ENCODE measurements around the gene FKBP1B.

The FKBP1B gene

GRCh38 chr2:24110660-24111303 is 61.2 kb downstream of the FKBP1B start:
- no peak for DNase-seq
- Histone ChIP-seq H3K36me3 (replicated peaks; ENCODE audit: insufficient read depth, low read length) (no peaks in the 10 kb centered on the region), H2AFZ (ENCODE audit: low read length) (no peak overlapping the region), H3K79me2 (ENCODE audit: low read length) (no peaks in the 10 kb centered on the region), H3K9me3 (replicated peaks; ENCODE audit: insufficient read depth, low read length) (no peaks in the 10 kb centered on the region), H3K27me3 (replicated peaks; ENCODE audit: insufficient read depth, low read length) (no peaks in the 10 kb centered on the region), H4K20me1 (ENCODE audit: insufficient read depth, low read length) (no peaks in the 10 kb centered on the region), H3K4me3 (ENCODE audit: low read length) (no peak overlapping the region), H3F3A (ENCODE audit: insufficient read depth, low read length) (no peaks in the 10 kb centered on the region), H3K4me1 (ENCODE audit: low read length) (no peaks in the 10 kb centered on the region), H3K27ac (ENCODE audit: low read length) (no peak overlapping the region), H3K9me2 (replicated peaks; ENCODE audit: insufficient read depth, low read length) (no peaks in the 10 kb centered on the region), H3K4me2 (ENCODE audit: low read depth, low read length) (no peak overlapping the region), H3K9ac (ENCODE audit: low read length) (no peak overlapping the region)
- TF ChIP-seq, protein P1, sequence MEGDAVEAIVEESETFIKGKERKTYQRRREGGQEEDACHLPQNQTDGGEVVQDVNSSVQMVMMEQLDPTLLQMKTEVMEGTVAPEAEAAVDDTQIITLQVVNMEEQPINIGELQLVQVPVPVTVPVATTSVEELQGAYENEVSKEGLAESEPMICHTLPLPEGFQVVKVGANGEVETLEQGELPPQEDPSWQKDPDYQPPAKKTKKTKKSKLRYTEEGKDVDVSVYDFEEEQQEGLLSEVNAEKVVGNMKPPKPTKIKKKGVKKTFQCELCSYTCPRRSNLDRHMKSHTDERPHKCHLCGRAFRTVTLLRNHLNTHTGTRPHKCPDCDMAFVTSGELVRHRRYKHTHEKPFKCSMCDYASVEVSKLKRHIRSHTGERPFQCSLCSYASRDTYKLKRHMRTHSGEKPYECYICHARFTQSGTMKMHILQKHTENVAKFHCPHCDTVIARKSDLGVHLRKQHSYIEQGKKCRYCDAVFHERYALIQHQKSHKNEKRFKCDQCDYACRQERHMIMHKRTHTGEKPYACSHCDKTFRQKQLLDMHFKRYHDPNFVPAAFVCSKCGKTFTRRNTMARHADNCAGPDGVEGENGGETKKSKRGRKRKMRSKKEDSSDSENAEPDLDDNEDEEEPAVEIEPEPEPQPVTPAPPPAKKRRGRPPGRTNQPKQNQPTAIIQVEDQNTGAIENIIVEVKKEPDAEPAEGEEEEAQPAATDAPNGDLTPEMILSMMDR (IDR thresholded peaks at IDR 0.05; ENCODE audit: low read length): no peak

GRCh38 chr2:24111407-24111901 is 61.9 kb downstream of the FKBP1B start:
- no peaks in the 10 kb centered on the region for H3K9me3 ChIP-seq (replicated peaks; ENCODE audit: insufficient read depth, low read length)
- no peaks in the 10 kb centered on the region for H3K4me1 ChIP-seq (ENCODE audit: low read length)
- H3K9me2 ChIP-seq (replicated peaks; ENCODE audit: insufficient read depth, low read length): no peaks in the 10 kb centered on the region
- no peak overlapping the region for H3K4me3 ChIP-seq (ENCODE audit: low read length)
- H3K36me3 ChIP-seq (replicated peaks; ENCODE audit: insufficient read depth, low read length): no peaks in the 10 kb centered on the region
- H3K4me2 ChIP-seq (ENCODE audit: low read depth, low read length): no peak overlapping the region
- TF ChIP-seq EZH2 (optimal IDR thresholded peaks at IDR 0.05; ENCODE audit: low read depth, low read length): no peak
- no peak for TF ChIP-seq EZH2phosphoT487 (IDR thresholded peaks at IDR 0.05; ENCODE audit: low read length)
- TF ChIP-seq, protein P1 (IDR thresholded peaks at IDR 0.05; ENCODE audit: low read length): no peak
- H3K27me3 ChIP-seq (replicated peaks; ENCODE audit: insufficient read depth, low read length): no peaks in the 10 kb centered on the region
- DNase-seq: no peak
- no peak overlapping the region for H3K9ac ChIP-seq (ENCODE audit: low read length)
- no peaks in the 10 kb centered on the region for H3F3A ChIP-seq (ENCODE audit: insufficient read depth, low read length)
- no peak overlapping the region for H2AFZ ChIP-seq (ENCODE audit: low read length)
- no peaks in the 10 kb centered on the region for H3K79me2 ChIP-seq (ENCODE audit: low read length)
- H3K27ac ChIP-seq (ENCODE audit: low read length): no peak overlapping the region
- no peaks in the 10 kb centered on the region for H4K20me1 ChIP-seq (ENCODE audit: insufficient read depth, low read length)
